NCI-H1436 (cell line): Measurements from ENCODE around the gene STUM.
"Not testable (repeated sequence)": the region's sequence is repeated elsewhere in the genome, so short reads cannot be mapped to it uniquely, and the experiment has no call there.

ENCODE experiments used
- DNase-seq: peaks from one replicate; lab custom pipeline; 2025; lab: John Stamatoyannopoulos, UW

STUM gene

GRCh38 chr1:226581650-226582330 is 33.2 kb downstream of the STUM start:
- no peak for DNase-seq

- no peak for DNase-seq
Observed at GRCh38 chr1:226582966-226583365, 34.4 kb downstream of the STUM start.

- no peak for DNase-seq
Observed at GRCh38 chr1:226584164-226584563, 35.6 kb downstream of the STUM start.

GRCh38 chr1:226586116-226586515 is 37.6 kb downstream of the STUM start:
- DNase-seq = no peak

- no peak for DNase-seq
Observed at GRCh38 chr1:226586650-226587422, 38.3 kb downstream of the STUM start.

GRCh38 chr1:226588484-226588883 is 39.9 kb downstream of the STUM start:
- no peak for DNase-seq

- DNase-seq = no peak
Observed at GRCh38 chr1:226589008-226589733, 40.6 kb downstream of the STUM start.

- DNase-seq = no peak
Observed at GRCh38 chr1:226590614-226591013, 42.0 kb downstream of the STUM start.

GRCh38 chr1:226593541-226593940 is 45.0 kb downstream of the STUM start:
- DNase-seq = no peak

- no peak for DNase-seq
Observed at GRCh38 chr1:226596531-226597165, 48.1 kb downstream of the STUM start.

- no peak for DNase-seq
Observed at GRCh38 chr1:226597616-226598454, 49.3 kb downstream of the STUM start.

- no peak for DNase-seq
Observed at GRCh38 chr1:226598455-226598849, 49.9 kb downstream of the STUM start.

GRCh38 chr1:226598955-226599354 is 50.4 kb downstream of the STUM start:
- DNase-seq = not testable (repeated sequence)

GRCh38 chr1:226599636-226600238 is 51.2 kb downstream of the STUM start:
- no peak for DNase-seq

- DNase-seq = no peak
Observed at GRCh38 chr1:226600254-226600653, 51.7 kb downstream of the STUM start.

- no peak for DNase-seq
Observed at GRCh38 chr1:226601456-226601855, 52.9 kb downstream of the STUM start.

GRCh38 chr1:226602186-226603021 is 53.8 kb downstream of the STUM start:
- no peak for DNase-seq

GRCh38 chr1:226603022-226603857 is 54.7 kb downstream of the STUM start:
- no peak for DNase-seq

GRCh38 chr1:226603858-226604559 is 55.4 kb downstream of the STUM start:
- DNase-seq = no peak
